ENCODE measurements around the gene GCK.

GRCh38 chr7:44200699-44201461 lies 11.6 kb upstream of the GCK start, which contains the start of gene YKT6:
- TF ChIP-seq CTCF (IDR thresholded peaks at IDR 0.05) (peak; percentile 37 to 69 (median 54)), EP300 (IDR thresholded peaks at IDR 0.05) (no peak), POLR2A (IDR thresholded peaks at IDR 0.05) (peak; percentile 30 to 63), POLR2AphosphoS5 (IDR thresholded peaks at IDR 0.05) (peak; percentile 70 to 89 (median 84))

All from sigmoid colon (tissue), 4 donors.